WI38 (cell line): Measurements from ENCODE around the gene PTPN13.

Experiments used
- H3K4me3 ChIP-seq: 2 replicates; pipeline ENCODE4 v1.5.1; 2011; ENCODE audit warnings: low read depth, mild to moderate bottlenecking, control low read depth, low read length
- TF ChIP-seq, protein P1 (sequence below): IDR thresholded peaks from 2 replicates; pipeline ENCODE4 v1.5.1; 2012; ENCODE audit warnings: low read depth, mild to moderate bottlenecking, control low read depth, low read length

Gene PTPN13

GRCh38 chr4:86592553-86593249 is 1.4 kb upstream of the PTPN13 start:
- peak overlapping the region; percentile 95 for H3K4me3 ChIP-seq

GRCh38 chr4:86594559-86595425 is 677 bp downstream of the PTPN13 start:
- TF ChIP-seq, protein P1, sequence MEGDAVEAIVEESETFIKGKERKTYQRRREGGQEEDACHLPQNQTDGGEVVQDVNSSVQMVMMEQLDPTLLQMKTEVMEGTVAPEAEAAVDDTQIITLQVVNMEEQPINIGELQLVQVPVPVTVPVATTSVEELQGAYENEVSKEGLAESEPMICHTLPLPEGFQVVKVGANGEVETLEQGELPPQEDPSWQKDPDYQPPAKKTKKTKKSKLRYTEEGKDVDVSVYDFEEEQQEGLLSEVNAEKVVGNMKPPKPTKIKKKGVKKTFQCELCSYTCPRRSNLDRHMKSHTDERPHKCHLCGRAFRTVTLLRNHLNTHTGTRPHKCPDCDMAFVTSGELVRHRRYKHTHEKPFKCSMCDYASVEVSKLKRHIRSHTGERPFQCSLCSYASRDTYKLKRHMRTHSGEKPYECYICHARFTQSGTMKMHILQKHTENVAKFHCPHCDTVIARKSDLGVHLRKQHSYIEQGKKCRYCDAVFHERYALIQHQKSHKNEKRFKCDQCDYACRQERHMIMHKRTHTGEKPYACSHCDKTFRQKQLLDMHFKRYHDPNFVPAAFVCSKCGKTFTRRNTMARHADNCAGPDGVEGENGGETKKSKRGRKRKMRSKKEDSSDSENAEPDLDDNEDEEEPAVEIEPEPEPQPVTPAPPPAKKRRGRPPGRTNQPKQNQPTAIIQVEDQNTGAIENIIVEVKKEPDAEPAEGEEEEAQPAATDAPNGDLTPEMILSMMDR = no peak
- H3K4me3 ChIP-seq = peak overlapping the region; percentile 95

More at GRCh38 chr4:86592553-86593249, 1.4 kb upstream of the PTPN13 start:
- TF ChIP-seq, protein P1 = no peak

GRCh38 chr4:86595426-86595805 is 1.3 kb downstream of the PTPN13 start:
- peak overlapping the region; percentile 95 for H3K4me3 ChIP-seq

DNA sequence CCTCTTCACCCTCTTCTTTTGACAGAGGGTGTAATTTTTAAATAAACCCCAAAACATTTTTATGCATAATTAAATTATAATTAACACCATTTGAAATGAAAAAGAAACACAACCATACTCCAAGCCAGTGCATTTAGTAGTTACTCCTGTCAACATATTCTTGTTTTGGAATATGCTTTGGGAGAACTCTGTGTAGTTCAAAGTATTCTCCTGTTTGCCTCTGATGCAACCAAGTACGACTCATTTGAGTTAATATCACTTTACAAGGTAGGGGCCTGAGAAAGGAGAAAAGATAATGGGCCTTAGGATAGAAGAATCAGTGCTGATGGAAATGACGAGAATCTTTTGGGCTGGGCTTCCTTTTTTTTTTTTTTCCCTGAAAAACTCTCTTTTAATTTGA is 2.7 kb downstream of the PTPN13 start:
- TF ChIP-seq, protein P1 = no peak
- peak overlapping the region; percentile 95 for H3K4me3 ChIP-seq

More at GRCh38 chr4:86595426-86595805, 1.3 kb downstream of the PTPN13 start:
- TF ChIP-seq, protein P1 = no peak

DNA sequence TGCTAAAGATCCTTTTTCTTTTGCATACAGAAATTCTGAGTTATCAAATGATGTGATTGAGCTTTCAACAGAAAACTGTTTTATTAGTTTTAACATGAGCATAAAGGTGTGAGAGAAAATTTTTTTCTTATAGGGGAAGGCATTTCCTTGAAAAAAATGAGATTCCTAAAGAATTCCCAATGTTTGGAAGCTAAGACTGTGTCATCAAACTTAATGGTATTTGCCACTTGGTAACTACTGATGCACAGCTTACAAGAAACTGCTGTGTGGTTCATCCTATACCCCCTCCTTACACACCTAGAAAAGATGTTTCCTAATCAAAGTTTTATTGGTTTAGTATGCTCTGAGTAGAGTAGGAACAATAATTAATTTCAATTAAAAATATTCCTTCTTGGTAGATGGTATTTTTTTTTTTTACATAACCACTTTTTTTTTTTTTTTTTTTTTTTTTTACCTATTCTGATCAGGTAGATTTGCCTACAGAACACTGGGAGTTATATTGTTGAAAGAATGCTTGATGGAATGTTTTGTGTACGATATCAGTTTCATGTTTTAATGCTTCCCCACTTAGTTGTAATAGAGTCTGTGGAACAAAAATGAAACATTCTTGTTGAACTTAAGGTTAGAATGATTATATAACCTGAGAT is 6.0 kb downstream of the PTPN13 start:
- TF ChIP-seq, protein P1 = no peak
- H3K4me3 ChIP-seq = no peak overlapping the region

DNA sequence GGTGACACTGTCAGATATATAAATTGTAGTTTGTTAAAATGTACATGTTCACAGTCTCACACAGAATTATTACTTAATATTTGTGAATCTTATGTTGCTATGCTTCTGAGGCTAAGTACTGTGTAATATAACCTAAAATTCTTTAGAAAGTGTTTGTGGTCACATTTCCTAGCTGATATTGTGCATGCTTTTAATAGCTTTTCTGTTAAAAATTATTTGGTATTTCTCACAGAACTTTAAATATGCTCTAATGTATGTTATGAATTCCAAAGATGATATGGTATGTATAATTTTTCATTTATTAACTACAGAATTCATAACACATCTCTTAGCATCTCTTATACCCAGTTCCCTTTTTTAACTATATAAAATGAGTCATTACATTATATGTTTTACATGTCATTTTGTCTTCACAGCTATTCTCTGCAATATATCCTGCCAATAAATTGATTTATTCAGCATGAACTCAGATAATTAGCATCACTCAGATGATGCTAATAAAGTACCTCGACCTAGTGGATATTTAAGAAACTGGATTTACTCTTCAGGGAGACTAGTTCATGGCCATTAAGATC is 9.3 kb downstream of the PTPN13 start:
- no peak overlapping the region for H3K4me3 ChIP-seq
- TF ChIP-seq, protein P1 = no peak
